H9 (cell line): ENCODE data around the gene THSD4. TPM values are rescaled to one million over a fixed set of nuclear protein-coding genes. Genes with fewer than 3 reads are reported as not detected.

Experiments
- DNase-seq: peaks from one replicate; pipeline ENCODE4 v3.0.0-alpha.2; 2017
- H2AFZ ChIP-seq: one replicate; pipeline ENCODE4 v1.6.1; 2013; ENCODE audit warnings: mild to moderate bottlenecking, low read length, control low read depth, moderate library complexity
- H2AK5ac ChIP-seq: 2 replicates; pipeline ENCODE4 v1.6.1; 2013; ENCODE audit warnings: low read length, control low read depth, mixed read lengths; ENCODE audit not compliant: insufficient read length
- H2BK120ac ChIP-seq: one replicate; pipeline ENCODE4 v1.6.1; 2013; ENCODE audit warnings: low read depth, mild to moderate bottlenecking, low read length, control low read depth, inconsistent platforms; ENCODE audit not compliant: poor library complexity, severe bottlenecking
- H2BK12ac ChIP-seq: 2 replicates; pipeline ENCODE4 v1.6.1; 2013; ENCODE audit warnings: low read length, control low read depth, mixed read lengths, low read depth; ENCODE audit not compliant: insufficient read length
- H2BK15ac ChIP-seq: 2 replicates; pipeline ENCODE4 v1.6.1; 2013; ENCODE audit warnings: low read depth, low read length, control low read depth
- H2BK20ac ChIP-seq: one replicate; pipeline ENCODE4 v1.6.1; 2013; ENCODE audit warnings: low read depth, mild to moderate bottlenecking, low read length, control low read depth, inconsistent platforms; ENCODE audit not compliant: poor library complexity, severe bottlenecking
- H2BK5ac ChIP-seq: 2 replicates; pipeline ENCODE4 v1.6.1; 2013; ENCODE audit warnings: low read length, control low read depth, mixed read lengths; ENCODE audit not compliant: insufficient read length
- H3K14ac ChIP-seq: 2 replicates; pipeline ENCODE4 v1.6.1; 2013; ENCODE audit warnings: low read length, control low read depth; ENCODE audit not compliant: insufficient read depth
- H3K18ac ChIP-seq: 2 replicates; pipeline ENCODE4 v1.6.1; 2013; ENCODE audit warnings: low read depth, mild to moderate bottlenecking, mixed read lengths, low read length, control low read depth; ENCODE audit not compliant: insufficient read length
- H3K23ac ChIP-seq: 2 replicates; pipeline ENCODE4 v1.6.1; 2013; ENCODE audit warnings: low read length, control low read depth, mixed read lengths, low read depth; ENCODE audit not compliant: insufficient read length
- H3K23me2 ChIP-seq: 2 replicates; pipeline ENCODE4 v1.6.1; 2013; ENCODE audit warnings: low read depth, mild to moderate bottlenecking, mixed read lengths, low read length, control low read depth; ENCODE audit not compliant: insufficient read length, poor library complexity, severe bottlenecking
- H3K27ac ChIP-seq: 2 replicates; pipeline ENCODE4 v1.5.1; 2013; ENCODE audit warnings: low read length, control low read depth, mixed read lengths, low read depth; ENCODE audit not compliant: insufficient read length
- H3K27me3 ChIP-seq: 2 replicates; pipeline ENCODE4 v1.6.1; 2013; ENCODE audit warnings: low read length, control low read depth, inconsistent platforms; ENCODE audit not compliant: insufficient read depth
- H3K4ac ChIP-seq: 2 replicates; pipeline ENCODE4 v1.6.1; 2013; ENCODE audit warnings: low read depth, mild to moderate bottlenecking, control low read depth, inconsistent platforms, low read length, moderate library complexity
- H3K4me1 ChIP-seq: 2 replicates; pipeline ENCODE4 v1.6.1; 2013; ENCODE audit warnings: low read length, control low read depth, inconsistent platforms; ENCODE audit not compliant: insufficient read depth
- H3K4me2 ChIP-seq: 2 replicates; pipeline ENCODE4 v1.6.1; 2013; ENCODE audit warnings: low read length, control low read depth, mixed read lengths; ENCODE audit not compliant: insufficient read length, insufficient read depth
- H3K56ac ChIP-seq: 2 replicates; pipeline ENCODE4 v1.6.1; 2013; ENCODE audit warnings: low read depth, mild to moderate bottlenecking, mixed read lengths, low read length, control low read depth; ENCODE audit not compliant: insufficient read length
- H3K79me1 ChIP-seq: 2 replicates; pipeline ENCODE4 v1.6.1; 2013; ENCODE audit warnings: low read depth, mild to moderate bottlenecking, moderate library complexity, low read length, control low read depth, inconsistent platforms; ENCODE audit not compliant: insufficient read depth, poor library complexity, severe bottlenecking
- H3K79me2 ChIP-seq: 2 replicates; pipeline ENCODE4 v1.6.1; 2013; ENCODE audit warnings: low read length, control low read depth, inconsistent platforms; ENCODE audit not compliant: insufficient read depth
- H3K9ac ChIP-seq: 2 replicates; pipeline ENCODE4 v1.6.1; 2013; ENCODE audit warnings: low read length, control low read depth, mixed read lengths; ENCODE audit not compliant: insufficient read length; ENCODE audit errors: extremely low read depth
- H3K9me3 ChIP-seq: one replicate; pipeline ENCODE4 v1.6.1; 2013; ENCODE audit warnings: low read depth, low read length, inconsistent platforms; ENCODE audit not compliant: control insufficient read depth
- H3T11ph ChIP-seq: one replicate; pipeline ENCODE4 v1.6.1; 2013; ENCODE audit warnings: mild to moderate bottlenecking, low read length, control low read depth, inconsistent platforms
- H4K20me1 ChIP-seq: one replicate; pipeline ENCODE4 v1.6.1; 2013; ENCODE audit not compliant: control insufficient read depth, insufficient read length, insufficient read depth
- H4K5ac ChIP-seq: 2 replicates; pipeline ENCODE4 v1.6.1; 2013; ENCODE audit warnings: low read depth, mild to moderate bottlenecking, mixed read lengths, low read length, control low read depth; ENCODE audit not compliant: insufficient read length
- H4K8ac ChIP-seq: replicated peaks from 2 replicates; pipeline ENCODE4 v1.6.1; 2013; ENCODE audit warnings: low read length, control low read depth, mixed read lengths, low read depth; ENCODE audit not compliant: insufficient read length
- H4K91ac ChIP-seq: 2 replicates; pipeline ENCODE4 v1.6.1; 2013; ENCODE audit warnings: low read depth, mild to moderate bottlenecking, moderate library complexity, mixed read lengths, low read length, control low read depth; ENCODE audit not compliant: insufficient read length
- H3K27ac Mint-ChIP-seq, 3 experiments: 2 replicates in 2 of 3; 3 replicates in 1 of 3; pipeline ENCODE4 v1.8.0; 2020 to 2021; ENCODE audit warnings: mixed read lengths in 3 of 3, mild to moderate bottlenecking in 1 of 3, moderate library complexity in 1 of 3
- H3K27me3 Mint-ChIP-seq: 2 replicates; pipeline ENCODE4 v1.8.0; 2021; ENCODE audit warnings: low read depth, mild to moderate bottlenecking, moderate library complexity, mixed read lengths
- H3K36me3 Mint-ChIP-seq, 3 experiments: 2 replicates in 2 of 3; 3 replicates in 1 of 3; pipeline ENCODE4 v1.8.0; 2020 to 2021; ENCODE audit warnings: low read depth in 3 of 3, mixed read lengths in 3 of 3; ENCODE audit not compliant: insufficient read depth in 1 of 3
- H3K4me1 Mint-ChIP-seq, 2 experiments: 2 replicates each; pipeline ENCODE4 v1.8.0; 2020; ENCODE audit warnings: mixed read lengths in 2 of 2
- H3K4me3 Mint-ChIP-seq, 2 experiments: 2 replicates in 1 of 2; 3 replicates in 1 of 2; pipeline ENCODE4 v1.8.0; 2020 to 2021; ENCODE audit warnings: mild to moderate bottlenecking in 2 of 2, mixed read lengths in 2 of 2, moderate library complexity in 1 of 2
- H3K9me3 Mint-ChIP-seq, 2 experiments: 2 replicates in 1 of 2; 3 replicates in 1 of 2; pipeline ENCODE4 v1.8.0; 2020; ENCODE audit warnings: mild to moderate bottlenecking in 2 of 2, mixed read lengths in 2 of 2, moderate library complexity in 1 of 2
- CTCF ChIP-seq: fragments of 200-600 bp; sonication (generic); conservative IDR thresholded peaks from 3 replicates; pipeline ENCODE4 v1.8.0; 2021; ENCODE audit warnings: antibody characterized with exemption, mild to moderate bottlenecking
- WGBS: extraction: QIAGEN DNeasy Blood & Tissue Kit; methylation state at CpG from one replicate; pipeline ENCODE4 v1.1.7; 2013; ENCODE audit warnings: missing lambda C conversion rate, low lambda C conversion rate, mixed read lengths; ENCODE audit not compliant: insufficient read length; ENCODE audit errors: extremely low coverage; 5-methylcytosine and 5-hydroxymethylcytosine counted together
- total RNA-seq: library from RNA; stranded (reverse); gene quantifications from 2 replicates; pipeline ENCODE4 v1.2.1, GENCODE V29; 2021

Gene THSD4
- total RNA-seq, 1 experiment from 2014 or later = 5.5 TPM

GRCh38 chr15:71238926-71239325 lies 123.7 kb downstream of the THSD4 start:
- Histone ChIP-seq H3K23ac (no peak overlapping the region), H3K56ac (no peak overlapping the region), H3K14ac (no peak overlapping the region), H2BK5ac (no peak overlapping the region), H2BK15ac (no peak overlapping the region), H4K91ac (no peak overlapping the region), H4K20me1 (no peaks in the 10 kb centered on the region), H3K27me3 (no peaks in the 10 kb centered on the region), H3K23me2 (no peaks in the 10 kb centered on the region), H3T11ph (no peak overlapping the region), H3K79me2 (no peaks in the 10 kb centered on the region), H2BK12ac (no peak overlapping the region), H3K4ac (no peak overlapping the region), H3K9me3 (no peaks in the 10 kb centered on the region), H2BK120ac (no peak overlapping the region), H2AK5ac (no peak overlapping the region), H3K4me1 (peaks cover 2% of the 10 kb centered on the region; the same call in 1 of the 2 replicates), H2AFZ (no peak overlapping the region), H4K5ac (no peak overlapping the region), H4K8ac (no peak overlapping the region), H3K27ac (no peak overlapping the region), H2BK20ac (no peak overlapping the region), H3K18ac (no peak overlapping the region), H3K79me1 (no peaks in the 10 kb centered on the region), H3K9ac (no peak overlapping the region), H3K4me2 (no peak overlapping the region)
- Mint-ChIP-seq H3K27me3 (peaks cover 1% of the 10 kb centered on the region; the same call in 1 of the 2 replicates), H3K4me3 (no peak overlapping the region), H3K36me3 (peaks cover 0 to 7% (median 0%) of the 10 kb centered on the region in 3 experiments; a peak in 3 of 7 replicates), H3K27ac (no peak overlapping the region), H3K9me3 (no peaks in the 10 kb centered on the region; a peak in 1 of 5 replicates), H3K4me1 (peaks cover 26 to 28% of the 10 kb centered on the region in 2 experiments)
- no peak for DNase-seq
- TF ChIP-seq CTCF = no peak
- WGBS = no CpG with 5 or more reads among the region's 1 CpG
